HG03025 (cell line): ENCODE results near the gene PPP1R7.

Experiments
- ATAC-seq: cut with Tn5 transposase; IDR thresholded peaks from one replicate; pipeline ENCODE4 v1.9.1; 2021; ENCODE audit warnings: mild to moderate bottlenecking, moderate library complexity; ENCODE audit not compliant: unreplicated experiment, low FRiP score

PPP1R7 gene

DNA sequence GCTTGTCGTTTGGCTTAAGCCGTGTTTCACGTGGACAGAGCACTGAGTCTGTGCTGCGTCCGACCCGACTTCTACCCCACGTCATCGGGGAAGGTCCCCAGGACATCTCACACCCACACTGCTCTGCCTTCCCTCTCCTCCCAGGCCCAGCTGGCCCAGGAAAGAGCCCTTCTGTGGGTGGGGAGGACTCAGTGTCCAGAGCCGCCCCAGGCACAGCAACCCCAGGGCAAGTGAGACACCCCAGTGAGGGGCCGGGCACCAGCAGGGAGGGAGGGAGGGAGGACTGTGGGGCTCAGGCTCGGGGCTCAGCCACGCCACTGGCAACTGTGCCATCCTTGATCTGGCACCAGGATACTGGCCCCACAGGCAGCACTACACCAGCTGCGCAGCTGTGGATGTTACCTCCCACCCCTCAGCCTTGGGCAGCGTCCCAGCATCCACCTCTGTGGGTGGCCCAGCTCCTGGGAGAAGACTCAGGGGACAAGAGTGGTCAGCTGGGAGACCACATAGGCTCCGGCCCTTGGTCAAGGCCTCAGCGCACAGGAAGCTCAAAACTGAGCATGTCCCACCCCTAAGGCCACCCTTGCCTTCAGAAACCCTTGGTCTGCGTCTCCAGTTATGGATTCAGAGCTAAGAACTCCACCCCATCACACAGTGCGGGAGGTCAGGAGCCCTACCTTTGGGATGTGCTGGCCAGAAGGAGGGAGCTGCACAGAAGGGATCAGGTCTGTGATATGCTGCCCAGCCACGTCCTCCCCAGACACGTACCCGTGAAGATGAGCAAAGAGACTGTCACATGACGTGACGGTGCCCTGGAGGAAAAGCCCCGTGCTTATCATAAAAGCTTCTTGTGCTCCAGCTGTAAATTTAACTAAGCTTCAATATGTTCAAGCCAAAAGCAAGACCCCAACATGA, 12.7 kb upstream of the PPP1R7 start:
- ATAC-seq, result no peak

GRCh38 chr2:241138471-241138870, 11.8 kb upstream of the PPP1R7 start:
- no peak for ATAC-seq

DNA sequence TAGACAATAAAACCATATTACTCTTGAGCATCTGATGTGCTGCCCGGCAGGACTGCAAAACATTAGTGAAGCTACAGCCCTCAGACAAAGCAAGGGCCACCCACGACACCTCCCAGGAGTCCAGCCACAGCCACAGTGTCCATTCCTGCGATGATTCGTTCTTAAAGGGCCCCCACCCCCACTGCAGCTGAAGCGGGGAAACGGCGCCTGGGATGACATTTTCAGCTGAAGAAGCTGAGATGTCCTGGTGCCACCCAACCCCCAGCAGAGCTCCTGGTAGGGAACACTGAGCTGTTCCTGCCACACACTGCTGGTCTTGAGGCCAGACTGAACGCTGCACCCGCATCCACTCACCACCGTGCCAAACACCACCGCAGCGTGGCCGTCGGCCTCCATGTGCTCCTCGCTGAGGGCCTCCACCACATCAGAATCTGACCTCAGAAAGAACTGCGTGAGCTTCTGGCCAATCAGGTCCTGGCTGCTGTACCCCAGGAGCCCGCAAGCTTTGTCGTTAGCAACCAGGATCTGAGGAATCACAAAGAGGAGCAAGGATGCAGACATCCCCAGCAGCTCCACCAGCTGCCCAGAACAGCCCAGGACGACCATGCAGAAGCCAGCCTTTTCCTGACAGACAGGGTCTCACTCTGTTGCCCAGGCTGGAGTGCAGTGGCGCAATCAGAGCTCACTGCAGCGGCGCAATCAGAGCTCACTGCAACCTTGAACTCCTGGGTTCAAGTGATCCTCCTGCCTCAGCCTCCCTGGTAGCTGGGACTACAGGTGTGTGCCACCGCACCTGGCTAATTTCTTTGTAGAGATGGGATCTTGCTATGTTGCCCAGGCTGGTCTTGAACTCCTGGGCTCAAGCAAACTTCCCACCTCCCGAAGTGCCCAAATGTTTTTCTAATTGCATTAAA, 10.5 kb upstream of the PPP1R7 start:
- no peak for ATAC-seq

GRCh38 chr2:241140445-241140840, 9.8 kb upstream of the PPP1R7 start:
- no peak for ATAC-seq

DNA sequence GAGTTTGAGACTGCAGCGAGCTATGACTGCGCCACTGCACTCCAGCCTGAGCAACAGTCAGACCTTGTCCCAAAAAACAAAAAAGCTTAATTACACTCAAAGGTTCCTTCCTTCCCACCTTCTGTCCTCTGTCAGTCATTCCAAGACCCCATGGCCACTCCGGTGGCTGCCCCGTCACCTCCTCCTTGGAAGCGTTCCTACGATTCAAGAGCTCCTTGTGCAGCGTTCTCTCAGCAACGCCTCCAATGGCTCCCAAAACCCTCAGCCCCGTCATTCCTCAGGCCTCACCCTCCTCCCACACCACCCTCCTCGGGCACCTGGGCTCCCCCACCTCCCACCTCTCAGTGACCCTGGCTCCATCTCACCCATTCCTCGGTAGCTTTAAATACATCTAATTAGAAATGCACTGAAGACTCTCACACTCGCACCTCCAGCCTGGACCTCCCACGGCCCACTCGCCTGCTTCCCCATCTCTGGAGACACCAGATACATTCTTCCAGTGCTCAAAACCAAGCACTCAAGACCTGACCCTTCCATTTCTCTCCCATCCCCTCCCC, 9.0 kb upstream of the PPP1R7 start:
- no peak for ATAC-seq

- no peak for ATAC-seq
These were observed 8.2 kb upstream of the PPP1R7 start for GRCh38 chr2:241142063-241142462.

- no peak for ATAC-seq
These were observed 7.7 kb upstream of the PPP1R7 start for GRCh38 chr2:241142593-241142992.

DNA sequence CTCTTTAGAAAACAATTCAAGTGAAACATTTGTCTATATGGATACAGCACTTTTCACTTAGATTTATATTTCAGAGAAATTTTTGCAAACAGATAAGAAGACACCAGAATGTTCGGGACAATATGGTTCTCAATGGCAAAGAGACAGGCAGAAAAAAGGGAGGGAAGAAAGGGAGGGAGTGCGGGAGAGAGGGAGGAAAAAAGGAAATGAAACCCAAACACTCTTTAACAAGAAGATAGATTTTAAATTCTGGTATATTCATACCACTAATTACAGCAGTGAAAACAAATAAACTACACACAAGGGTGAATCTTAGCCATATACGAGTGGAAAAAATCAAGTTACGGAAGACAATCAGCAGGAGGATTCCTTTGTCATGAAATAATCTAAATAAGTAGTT, 4.0 kb upstream of the PPP1R7 start:
- ATAC-seq, result no peak

- no peak for ATAC-seq
These were observed 2.9 kb upstream of the PPP1R7 start for GRCh38 chr2:241147336-241147735.

GRCh38 chr2:241148239-241148638, 2.0 kb upstream of the PPP1R7 start:
- ATAC-seq, result no peak

GRCh38 chr2:241148891-241149674, 1.2 kb upstream of the PPP1R7 start, which contains the start of gene PASK:
PASK (minus strand) TSS chr2:241149472; CDS start chr2:241143032, 6,440 bp downstream.
- peak; percentile 67 for ATAC-seq

GRCh38 chr2:241149675-241149924, 667 bp upstream of the PPP1R7 start:
- peak; percentile 4 for ATAC-seq

DNA sequence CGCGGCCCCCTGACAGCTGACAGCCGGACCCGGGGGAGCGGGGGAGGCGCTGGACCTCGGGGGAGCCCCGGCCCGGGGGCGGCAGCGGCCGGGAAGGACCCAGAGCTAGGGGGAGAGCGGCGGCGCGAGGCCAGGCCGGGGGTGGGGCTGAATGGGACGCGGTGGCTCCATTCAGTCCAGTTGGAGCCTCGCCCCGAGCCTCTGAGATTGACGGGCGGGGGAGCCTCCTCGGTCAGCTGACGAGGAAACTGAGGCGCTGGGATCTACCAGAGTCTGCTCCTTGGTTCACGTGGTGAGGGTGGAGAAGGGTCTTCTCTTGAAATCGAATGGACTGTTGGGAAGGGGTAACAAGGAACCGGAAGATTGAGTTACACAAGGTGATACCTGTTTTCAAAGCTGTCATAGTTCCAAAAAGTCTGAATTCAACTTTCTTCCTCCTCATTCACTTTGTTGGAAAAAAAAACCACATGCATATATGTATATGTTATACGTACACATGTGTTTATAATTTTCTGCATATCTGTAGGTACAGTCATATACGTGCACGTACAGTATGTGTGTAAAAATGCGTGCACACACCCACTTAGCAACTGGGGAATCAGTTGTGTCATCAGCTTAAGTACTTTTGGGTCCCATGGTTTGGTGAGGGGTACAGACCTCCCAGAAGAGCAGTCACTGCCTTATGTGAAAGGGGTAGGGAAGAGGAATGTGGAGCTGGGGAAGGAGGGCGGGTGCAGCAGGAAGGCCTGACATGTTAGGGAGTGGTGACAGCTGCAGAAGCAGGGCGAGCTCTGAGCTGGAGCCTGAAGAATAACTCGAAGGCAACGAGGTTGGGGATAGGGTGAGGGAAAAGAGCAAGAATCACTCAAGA, 628 bp downstream of the PPP1R7 start:
- ATAC-seq, result no peak

GRCh38 chr2:241151934-241152660, 1.8 kb downstream of the PPP1R7 start:
- ATAC-seq, result no peak

DNA sequence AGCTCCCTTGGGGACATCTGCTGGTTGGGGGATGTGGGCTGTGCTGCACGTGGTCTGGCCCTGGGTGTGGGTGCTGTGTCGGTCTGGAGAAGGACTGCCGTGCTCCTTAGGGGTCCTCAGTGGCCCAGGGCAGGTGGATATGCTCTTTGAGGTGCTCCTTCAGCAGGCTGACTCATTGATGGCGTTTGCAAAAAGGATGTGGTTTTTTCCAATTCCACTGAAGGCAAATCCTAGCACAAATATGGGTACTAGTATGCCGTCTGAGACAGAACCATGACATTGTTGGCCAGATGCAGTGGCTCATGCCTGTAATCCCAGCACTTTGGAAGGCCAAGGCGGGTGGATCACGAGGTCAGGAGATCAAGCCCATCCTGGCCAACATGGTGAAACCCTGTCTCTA, 3.3 kb downstream of the PPP1R7 start:
- no peak for ATAC-seq

DNA sequence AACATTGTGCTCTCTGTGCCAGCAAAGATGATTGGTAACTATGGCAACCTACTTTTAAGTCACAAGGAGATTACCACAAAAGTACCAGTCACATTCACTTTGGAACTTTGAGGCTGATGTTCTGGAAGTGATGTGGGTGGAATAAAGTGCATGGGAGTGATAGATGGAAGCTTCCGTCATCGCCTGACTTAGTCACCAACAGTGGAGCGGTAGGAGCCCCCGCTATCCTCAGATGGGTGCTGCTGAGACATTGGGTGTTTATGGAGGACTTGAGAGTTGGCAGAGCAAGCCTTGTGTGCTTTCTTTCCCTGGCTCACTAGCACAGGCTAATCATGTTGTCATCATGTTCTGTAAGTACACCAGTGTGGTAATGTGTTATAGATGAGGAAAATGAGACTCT, 4.6 kb downstream of the PPP1R7 start:
- ATAC-seq, result no peak

- no peak for ATAC-seq
These were observed 5.7 kb downstream of the PPP1R7 start for GRCh38 chr2:241155936-241156335.

DNA sequence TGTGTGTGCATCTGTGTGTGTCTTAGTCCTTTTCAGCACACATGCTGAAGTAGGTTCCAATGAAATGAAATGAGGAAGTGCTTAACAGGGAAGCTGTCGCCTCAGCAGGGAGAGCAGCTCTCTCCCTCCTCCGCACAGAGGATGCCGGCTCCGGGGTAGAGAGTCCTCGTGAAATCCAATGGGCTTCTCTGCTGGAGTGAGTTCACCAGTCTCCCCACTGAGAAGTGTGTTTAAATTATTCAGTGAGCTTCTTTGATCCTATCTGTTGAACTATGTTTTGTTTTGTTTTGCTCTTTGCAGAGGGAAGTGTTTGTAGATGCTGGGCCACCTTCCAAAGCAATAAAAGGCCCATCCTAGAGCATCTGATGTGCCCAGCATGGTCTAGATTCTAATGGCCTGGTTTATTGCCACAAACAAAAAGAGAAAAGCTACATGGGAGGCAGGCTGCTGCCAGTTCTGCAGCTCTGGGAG, 6.7 kb downstream of the PPP1R7 start:
- ATAC-seq, result no peak
